NCI-H2196 (cell line): ENCODE results near the gene RAB11FIP3.
A peak's percentile ranks its signal among the peaks of the same experiment; 100 is the strongest.

Source experiments
- DNase-seq: peaks from one replicate; lab custom pipeline; 2025; ENCODE audit not compliant: unreplicated experiment; lab: John Stamatoyannopoulos, UW

RAB11FIP3 gene

GRCh38 chr16:564690-565418 lies 139.4 kb downstream of the RAB11FIP3 start:
- no peak for DNase-seq

DNA sequence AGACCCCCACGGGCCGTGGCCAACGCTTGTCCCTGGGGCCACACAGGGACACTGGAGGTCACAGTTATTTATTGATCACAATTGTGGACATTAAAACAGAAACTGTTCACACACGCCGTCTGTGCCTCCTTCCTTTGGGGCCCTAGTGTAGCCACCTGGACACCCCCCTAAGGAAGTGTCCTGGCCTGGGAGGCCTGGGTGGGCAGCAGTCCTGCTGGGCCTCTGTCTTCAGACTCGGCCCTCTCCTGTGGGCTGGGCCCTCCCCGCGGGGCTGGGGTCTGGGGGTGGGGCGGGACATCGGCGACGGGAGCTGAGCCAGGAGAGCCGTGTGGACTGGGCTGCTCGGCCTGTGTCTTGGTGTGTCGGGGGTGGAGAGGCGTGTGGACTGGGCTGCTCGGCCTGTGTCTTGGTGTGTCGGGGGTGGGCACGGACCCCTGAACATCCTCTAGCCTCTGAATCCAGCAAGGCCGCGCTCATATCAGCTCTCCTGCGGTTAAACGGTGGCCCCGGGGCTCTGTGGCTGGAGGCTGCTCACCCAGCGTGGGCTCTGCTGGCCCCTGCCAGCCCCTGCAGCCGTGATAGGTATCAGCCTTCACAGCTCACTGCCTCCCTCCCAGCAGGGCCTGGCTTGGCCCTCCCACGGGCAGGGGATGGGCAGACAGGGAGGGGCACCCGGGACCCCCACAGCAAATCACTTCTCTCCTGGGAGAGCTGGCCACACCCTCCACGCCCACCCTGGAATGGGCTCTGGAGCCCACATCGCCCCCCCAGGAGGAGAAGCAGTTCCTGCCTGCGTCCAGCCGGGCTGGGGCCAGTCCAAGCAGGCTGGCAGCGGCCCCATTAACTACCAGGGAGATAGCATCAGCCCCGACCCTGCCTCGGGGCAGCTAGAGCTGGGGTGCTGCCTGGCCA lies 140.2 kb downstream of the RAB11FIP3 start:
- no peak for DNase-seq

DNA sequence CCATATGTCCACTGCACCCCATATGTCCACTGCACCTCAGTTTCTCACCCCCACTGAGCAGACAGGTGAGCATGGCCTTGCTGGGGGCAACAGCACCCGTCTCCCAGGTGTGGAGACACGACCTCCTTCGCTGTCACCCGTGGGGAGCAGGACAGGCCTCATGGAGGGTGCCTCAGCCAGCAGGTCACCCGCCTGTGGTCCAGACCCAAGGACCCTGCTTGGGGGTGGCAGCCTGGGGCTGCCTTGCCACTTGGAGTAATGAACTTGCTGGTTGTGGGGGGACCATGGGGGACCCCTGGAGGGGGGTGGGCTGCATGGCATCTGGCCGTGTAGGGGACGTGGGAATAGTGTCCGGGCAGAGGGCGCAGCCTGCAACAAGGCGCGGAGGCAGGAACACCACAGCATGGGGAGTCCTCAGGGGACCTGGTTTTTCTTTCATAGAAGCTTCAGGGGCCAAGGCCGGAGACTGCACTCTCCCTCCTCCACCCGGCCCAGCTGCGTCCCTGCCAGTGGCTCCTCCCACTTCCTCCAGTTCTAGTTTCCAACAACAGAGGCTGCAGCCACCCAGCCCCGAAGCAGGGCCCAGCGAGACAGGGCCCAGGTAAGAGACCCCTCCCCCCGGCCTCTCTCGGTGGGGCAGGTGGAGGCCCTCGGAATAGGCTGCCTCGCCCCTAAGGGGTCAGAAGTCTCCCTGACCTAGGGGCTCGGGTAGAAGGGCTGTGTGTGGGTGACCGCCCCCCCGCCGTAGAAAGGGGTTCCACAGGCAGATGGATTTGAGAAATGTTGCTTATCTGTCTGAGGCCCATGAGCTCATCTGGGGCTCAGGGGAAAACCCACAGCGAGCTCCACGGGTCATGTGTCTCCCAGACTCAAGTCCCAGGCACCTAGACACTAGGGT lies 141.3 kb downstream of the RAB11FIP3 start, which contains the start of gene NHLRC4:
Gene NHLRC4, plus strand, starts transcription at position 531 of the 898 bp plus-strand sequence. CDS start 1,043 bp downstream, outside the sequence.
- peak; percentile 75 for DNase-seq

DNA sequence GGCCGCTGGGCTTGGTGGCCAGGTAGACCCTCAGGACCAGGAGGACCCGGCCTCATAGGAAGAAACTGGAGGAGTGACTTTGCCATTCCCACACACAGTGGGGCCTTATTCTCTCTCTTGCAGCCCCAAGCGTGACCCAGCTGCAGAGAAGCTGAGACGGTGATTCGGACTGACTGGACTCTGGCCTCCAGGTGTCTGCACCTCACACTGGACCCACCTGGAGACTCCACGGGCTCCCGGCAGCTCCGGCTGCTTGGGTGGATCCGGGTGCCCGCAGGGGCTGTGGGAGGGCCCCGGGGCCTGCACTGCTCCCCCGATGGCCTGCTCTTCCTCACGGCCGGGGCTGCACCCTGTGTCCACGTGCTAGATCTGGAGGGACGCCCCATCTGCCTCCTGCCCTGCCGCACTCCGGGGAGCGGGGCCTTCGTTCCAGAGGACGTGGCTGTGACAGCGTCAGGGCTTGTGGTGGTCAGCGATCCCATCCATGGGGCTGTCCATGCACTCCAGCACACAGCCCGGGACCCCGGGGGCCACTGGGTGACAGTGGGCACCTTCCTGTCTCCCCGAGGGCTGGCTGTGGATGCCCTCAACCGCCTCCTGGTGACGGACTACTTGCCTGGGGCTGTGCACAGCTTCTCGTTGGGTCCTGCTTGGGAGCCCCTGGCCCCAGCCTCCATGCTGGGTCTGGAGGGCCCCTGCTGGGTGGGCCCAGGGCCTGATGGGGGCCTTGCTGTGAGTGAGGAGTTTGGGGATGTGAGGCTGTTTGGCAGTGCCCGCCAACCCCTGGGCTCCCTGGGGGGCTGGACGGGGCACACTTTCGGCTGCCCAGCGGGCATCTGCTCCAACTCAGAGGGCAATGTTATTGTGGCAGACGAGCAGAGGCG lies 142.2 kb downstream of the RAB11FIP3 start:
- no peak for DNase-seq

DNA sequence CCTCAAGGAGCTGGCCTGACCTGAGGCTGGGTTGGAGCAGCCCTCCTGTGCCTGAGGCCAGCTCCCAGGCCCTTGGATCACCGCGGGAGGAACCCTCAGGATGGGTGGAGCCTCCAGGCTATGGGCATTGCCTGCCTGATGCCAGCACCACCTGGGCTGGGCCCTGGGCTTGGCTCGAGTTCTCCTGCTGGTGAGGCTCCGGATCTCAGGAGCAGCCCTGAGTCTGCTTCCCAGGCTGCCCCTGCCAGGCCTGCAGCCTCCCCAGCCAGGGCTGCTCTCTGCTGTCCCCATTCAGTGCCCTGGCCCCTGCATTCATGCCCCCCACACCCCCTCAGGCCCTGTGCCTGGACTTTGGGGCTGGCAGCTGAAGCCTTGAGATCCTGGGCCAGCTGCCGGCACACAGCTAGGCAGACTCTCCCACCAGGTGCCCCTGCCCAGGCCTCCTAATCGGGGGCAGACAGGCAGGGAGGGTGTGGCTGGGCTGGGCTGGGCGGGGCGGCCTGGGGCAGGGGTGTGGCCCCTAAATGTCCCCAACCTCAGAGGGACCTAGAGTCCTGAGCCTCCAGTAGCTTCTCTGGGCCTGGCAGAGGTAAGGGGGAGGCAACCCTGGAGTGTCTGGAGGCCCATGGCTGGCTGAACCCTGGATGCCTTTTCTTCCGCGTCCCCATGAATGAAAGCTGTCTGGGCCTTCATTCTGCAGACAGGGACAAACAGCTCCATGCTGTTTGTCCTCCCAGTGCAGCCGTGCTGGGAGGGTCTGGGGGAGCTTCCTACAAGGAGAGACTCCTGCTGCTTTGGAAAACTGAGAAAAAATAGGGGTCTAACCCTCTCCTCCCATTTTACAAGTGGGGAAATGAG lies 143.2 kb downstream of the RAB11FIP3 start:
- DNase-seq = peak; percentile 22

DNA sequence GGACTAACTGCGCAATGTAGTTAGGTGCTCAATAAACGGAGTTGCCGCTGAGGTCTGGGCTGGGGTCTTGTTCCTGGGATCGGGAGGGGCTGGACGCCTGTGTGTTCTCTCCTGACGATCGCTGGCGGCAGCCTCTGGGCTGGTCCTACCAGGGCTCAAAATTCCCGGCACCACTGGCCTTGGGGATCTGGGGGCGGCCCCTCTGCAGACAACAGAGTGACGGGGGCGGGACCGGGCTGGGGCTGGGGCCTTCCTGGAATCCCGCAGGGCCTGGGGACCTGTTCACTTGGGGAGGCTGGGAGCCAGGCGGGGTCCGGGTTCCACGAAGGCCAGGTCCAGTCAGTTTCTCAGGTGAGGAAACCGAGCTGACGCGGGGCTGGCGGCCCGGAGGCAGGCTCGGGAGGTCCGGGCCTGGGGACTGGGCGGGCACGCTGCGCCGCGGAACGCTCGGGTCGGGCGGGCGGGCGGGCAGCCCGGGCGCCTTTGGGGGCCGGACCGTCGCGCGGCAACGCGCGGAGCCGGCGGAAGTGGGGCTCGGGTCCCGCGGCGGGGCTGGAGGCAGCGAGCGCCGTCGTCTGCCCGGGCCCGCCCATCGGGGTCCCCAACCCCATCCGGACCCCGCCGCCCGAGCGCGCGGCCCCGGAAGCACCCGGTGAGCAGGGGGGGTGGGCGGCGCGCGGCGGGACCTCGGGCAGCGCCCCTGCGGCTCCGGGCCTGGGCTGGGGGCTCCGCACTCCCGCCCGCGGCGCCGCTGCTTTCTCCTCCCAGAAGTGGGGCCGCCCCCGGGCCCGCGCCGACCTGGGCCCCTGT lies 144.2 kb downstream of the RAB11FIP3 start, which contains the start of gene PIGQ:
Gene PIGQ, plus strand, starts transcription at position 524 of the 810 bp plus-strand sequence. CDS start 4,107 bp downstream, outside the sequence.
- DNase-seq = peak; percentile 52
